ENCODE data around the gene MCOLN3.

GRCh38 chr1:84991097-84991920 lies 57.0 kb downstream of the MCOLN3 start:
- TF ChIP-seq CTCF (IDR thresholded peaks at IDR 0.05; ENCODE audit: insufficient read depth, low read depth, low read length), result no peak
- no peak for TF ChIP-seq EZH2 (IDR thresholded peaks at IDR 0.05; ENCODE audit: insufficient read depth, low read length)

All from astrocyte (in vitro differentiated cells and primary cell).